Measurements from ENCODE around the gene PRPF6. TPM values are rescaled to one million over a fixed set of nuclear protein-coding genes. Genes with fewer than 3 reads are reported as not detected.

PRPF6 gene
- total RNA-seq, 1 donor = 55.4 TPM

- H3K4me3 ChIP-seq (ENCODE audit: low read depth, low read length) = no peak overlapping the region
- DNase-seq (ENCODE audit: low read depth) = no peak
- TF ChIP-seq CTCF (IDR thresholded peaks at IDR 0.05; ENCODE audit: insufficient read depth, low read length) = no peak
Observed at GRCh38 chr20:64052326-64052722, 71.4 kb downstream of the PRPF6 start.

- no peak overlapping the region for H3K4me3 ChIP-seq (ENCODE audit: low read depth, low read length)
- DNase-seq (ENCODE audit: low read depth) = no peak
- TF ChIP-seq CTCF (IDR thresholded peaks at IDR 0.05; ENCODE audit: insufficient read depth, low read length) = no peak
Observed at GRCh38 chr20:64052987-64053840, 72.3 kb downstream of the PRPF6 start.

- peak; percentile 67 for DNase-seq (ENCODE audit: low read depth)
- TF ChIP-seq CTCF (IDR thresholded peaks at IDR 0.05; ENCODE audit: insufficient read depth, low read length) = peak; percentile 22
- H3K4me3 ChIP-seq (ENCODE audit: low read depth, low read length) = peak overlapping the region; percentile 10
Observed at GRCh38 chr20:64053841-64054661, 73.1 kb downstream of the PRPF6 start.

GRCh38 chr20:64055396-64055892 lies 74.5 kb downstream of the PRPF6 start:
- no peak for DNase-seq (ENCODE audit: low read depth)
- no peak for TF ChIP-seq CTCF (IDR thresholded peaks at IDR 0.05; ENCODE audit: insufficient read depth, low read length)
- no peak overlapping the region for H3K4me3 ChIP-seq (ENCODE audit: low read depth, low read length)

GRCh38 chr20:64055893-64056638 lies 75.1 kb downstream of the PRPF6 start:
- no peak overlapping the region for H3K4me3 ChIP-seq (ENCODE audit: low read depth, low read length)
- TF ChIP-seq CTCF (IDR thresholded peaks at IDR 0.05; ENCODE audit: insufficient read depth, low read length) = no peak
- DNase-seq (ENCODE audit: low read depth) = peak; percentile 47

- no peak for TF ChIP-seq CTCF (IDR thresholded peaks at IDR 0.05; ENCODE audit: insufficient read depth, low read length)
- no peak for DNase-seq (ENCODE audit: low read depth)
- no peak overlapping the region for H3K4me3 ChIP-seq (ENCODE audit: low read depth, low read length)
Observed at GRCh38 chr20:64056639-64056888, 75.6 kb downstream of the PRPF6 start.
